ENCODE measurements around the gene RDH11.

Gene RDH11

DNA sequence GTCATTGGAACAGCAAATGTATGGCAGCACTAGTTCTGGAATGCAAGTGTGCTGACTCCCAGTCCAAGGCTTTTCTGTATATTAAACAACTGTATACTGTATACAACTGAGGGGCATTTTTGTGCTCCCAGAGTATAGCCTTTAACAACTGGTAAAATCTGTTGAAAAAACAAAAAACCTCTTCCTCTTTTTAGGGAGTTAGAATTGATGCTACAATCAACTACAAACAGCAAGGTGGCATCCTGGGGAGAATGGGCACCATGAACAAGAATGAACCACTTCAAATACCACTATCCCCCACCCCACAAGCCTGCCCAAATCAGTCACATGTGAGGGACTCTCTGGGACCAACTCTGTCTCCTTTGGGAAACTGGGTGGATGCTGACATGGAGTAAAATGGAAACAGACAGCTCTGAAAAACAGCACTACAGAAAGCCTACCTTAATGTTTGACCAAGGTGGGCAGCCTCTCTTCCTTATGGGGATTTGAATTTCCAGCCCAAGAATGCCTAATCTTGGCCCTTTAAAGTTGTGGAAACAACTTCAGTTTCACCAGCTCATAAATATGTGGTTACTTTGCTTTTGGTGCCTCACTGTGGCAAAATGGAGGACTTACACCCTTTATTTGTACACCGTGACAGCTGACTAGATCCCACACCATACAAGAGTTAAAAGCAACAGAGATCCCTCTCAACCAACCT, 28.7 kb downstream of the RDH11 start:
- H3K27ac ChIP-seq, result no peak overlapping the region
- TF ChIP-seq ZFX (IDR thresholded peaks at IDR 0.05), result no peak
- TF ChIP-seq CTCF (conservative IDR thresholded peaks at IDR 0.05), result peak; percentile 84

DNA sequence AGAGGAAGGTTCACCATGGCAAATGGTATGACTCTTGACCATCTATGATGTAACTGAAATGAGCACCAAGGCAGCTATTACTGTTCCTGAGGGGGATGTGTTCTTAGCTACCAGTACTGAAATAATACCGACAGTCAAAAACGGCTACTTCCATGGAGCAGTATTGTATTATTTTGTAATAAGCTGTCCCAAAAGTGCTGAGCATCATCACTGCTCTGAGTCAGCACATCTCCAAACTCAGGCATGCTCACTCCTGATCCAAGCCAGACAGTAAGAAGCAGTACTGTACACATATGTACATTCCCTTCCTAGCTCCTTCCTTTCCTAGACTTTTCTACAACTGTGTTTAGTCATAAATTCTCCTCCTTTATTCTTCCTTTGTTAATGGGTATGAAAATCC, 29.7 kb downstream of the RDH11 start:
- TF ChIP-seq ZFX (IDR thresholded peaks at IDR 0.05) (no peak), CTCF (conservative IDR thresholded peaks at IDR 0.05) (no peak)
- no peak overlapping the region for H3K27ac ChIP-seq

GRCh38 chr14:67663633-67664032, 31.9 kb downstream of the RDH11 start:
- no peak overlapping the region for H3K27ac ChIP-seq
- TF ChIP-seq ZFX (IDR thresholded peaks at IDR 0.05) (no peak), CTCF (conservative IDR thresholded peaks at IDR 0.05) (no peak)

DNA sequence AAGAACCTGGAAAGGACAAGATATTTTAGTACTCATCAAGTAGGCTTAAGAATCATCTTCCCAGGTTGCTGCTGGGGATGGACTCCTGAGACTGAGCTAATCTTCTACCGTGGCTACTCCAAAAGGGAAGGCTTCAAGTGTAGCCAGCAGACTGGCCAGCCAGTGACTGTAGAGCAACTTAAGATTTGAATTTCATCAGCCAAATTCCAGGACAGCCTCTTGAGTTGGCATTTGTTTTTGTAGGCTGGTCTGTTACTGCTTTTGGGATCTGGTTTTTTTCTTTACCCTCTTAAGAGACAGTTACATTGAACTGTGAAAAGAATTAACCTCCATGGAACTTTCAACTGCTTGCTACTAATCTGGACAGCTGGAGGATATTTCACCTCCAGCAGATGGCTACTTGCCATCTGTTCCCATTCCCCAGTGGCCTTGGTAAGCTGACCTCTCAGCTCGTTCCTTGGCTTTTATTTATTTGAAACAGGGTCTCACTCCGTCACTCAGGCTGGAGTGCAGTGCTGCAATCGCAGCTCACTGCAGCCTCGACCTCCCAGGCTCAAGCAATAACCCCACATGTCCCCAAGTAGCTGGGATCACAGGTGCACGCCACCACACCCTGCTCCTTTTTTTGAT, 41.8 kb downstream of the RDH11 start:
- TF ChIP-seq CTCF (conservative IDR thresholded peaks at IDR 0.05) (no peak), ZFX (IDR thresholded peaks at IDR 0.05) (no peak)
- no peak overlapping the region for H3K27ac ChIP-seq

GRCh38 chr14:67652189-67652588, 43.4 kb downstream of the RDH11 start:
- no peak for TF ChIP-seq CTCF (conservative IDR thresholded peaks at IDR 0.05)
- no peak for TF ChIP-seq ZFX (IDR thresholded peaks at IDR 0.05)
- H3K27ac ChIP-seq, result no peak overlapping the region

DNA sequence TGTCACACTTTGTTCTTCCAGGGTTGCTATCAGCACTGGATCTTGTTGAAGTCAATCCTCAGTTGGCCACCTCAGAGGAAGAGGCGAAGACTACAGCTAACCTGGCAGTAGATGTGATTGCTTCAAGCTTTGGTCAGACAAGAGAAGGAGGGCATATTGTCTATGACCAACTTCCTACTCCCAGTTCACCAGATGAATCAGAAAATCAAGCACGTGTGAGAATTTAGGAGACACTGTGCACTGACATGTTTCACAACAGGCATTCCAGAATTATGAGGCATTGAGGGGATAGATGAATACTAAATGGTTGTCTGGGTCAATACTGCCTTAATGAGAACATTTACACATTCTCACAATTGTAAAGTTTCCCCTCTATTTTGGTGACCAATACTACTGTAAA, 44.9 kb downstream of the RDH11 start:
- no peak overlapping the region for H3K27ac ChIP-seq
- TF ChIP-seq CTCF (conservative IDR thresholded peaks at IDR 0.05), result no peak
- no peak for TF ChIP-seq ZFX (IDR thresholded peaks at IDR 0.05)

- TF ChIP-seq CTCF (conservative IDR thresholded peaks at IDR 0.05) (no peak), ZFX (IDR thresholded peaks at IDR 0.05) (no peak)
- H3K27ac ChIP-seq, result no peak overlapping the region
These were observed 45.4 kb downstream of the RDH11 start for GRCh38 chr14:67650151-67650550.

All from C4-2B (cell line).